Mesenchymal stem cell (in vitro differentiated cells and primary cell): Measurements from ENCODE around the gene BTBD6.

Experiments used
- DNase-seq: peaks from one replicate; pipeline ENCODE4 v3.0.0-alpha.2; 2013
- H2AFZ ChIP-seq: one replicate; pipeline ENCODE4 v1.6.1; 2013; ENCODE audit warnings: low read depth, mild to moderate bottlenecking, control low read depth, inconsistent platforms, low read length, moderate library complexity
- H2AK5ac ChIP-seq: 2 replicates; pipeline ENCODE4 v1.6.1; 2013; ENCODE audit warnings: low read length, moderate library complexity, mild to moderate bottlenecking, inconsistent platforms; ENCODE audit not compliant: severe bottlenecking
- H2BK120ac ChIP-seq: one replicate; pipeline ENCODE4 v1.6.1; 2013; ENCODE audit warnings: low read depth, mild to moderate bottlenecking, inconsistent platforms, low read length, moderate library complexity
- H2BK12ac ChIP-seq, 2 experiments: one replicate each; pipeline ENCODE4 v1.6.1; 2013; ENCODE audit warnings: inconsistent platforms in 2 of 2, low read length in 2 of 2, mild to moderate bottlenecking in 2 of 2, moderate library complexity in 2 of 2, control low read depth in 1 of 2
- H2BK15ac ChIP-seq: one replicate; pipeline ENCODE4 v1.6.1; 2013; ENCODE audit warnings: mild to moderate bottlenecking, low read depth, inconsistent platforms; ENCODE audit not compliant: poor library complexity, severe bottlenecking
- H2BK5ac ChIP-seq: 2 replicates; pipeline ENCODE4 v1.6.1; 2013; ENCODE audit warnings: low read depth, mild to moderate bottlenecking, low read length, control low read depth, inconsistent platforms; ENCODE audit not compliant: poor library complexity, severe bottlenecking
- H3K14ac ChIP-seq, 2 experiments: one replicate each; pipeline ENCODE4 v1.6.1; 2013; ENCODE audit warnings: inconsistent platforms in 2 of 2, low read length in 2 of 2, control low read depth in 1 of 2, mild to moderate bottlenecking in 1 of 2, moderate library complexity in 1 of 2
- H3K18ac ChIP-seq, 2 experiments: one replicate each; pipeline ENCODE4 v1.6.1; 2013; ENCODE audit warnings: inconsistent platforms in 2 of 2, low read length in 2 of 2, control low read depth in 1 of 2, low read depth in 1 of 2, mild to moderate bottlenecking in 1 of 2
- H3K23ac ChIP-seq, 2 experiments: one replicate each; pipeline ENCODE4 v1.6.1; 2013; ENCODE audit warnings: inconsistent platforms in 2 of 2, low read length in 2 of 2, mild to moderate bottlenecking in 2 of 2, moderate library complexity in 2 of 2, control low read depth in 1 of 2
- H3K27ac ChIP-seq: 2 replicates; pipeline ENCODE4 v1.5.1; 2013; ENCODE audit warnings: mild to moderate bottlenecking, moderate library complexity, low read length, control low read depth, inconsistent platforms; ENCODE audit not compliant: poor library complexity, severe bottlenecking
- H3K27me3 ChIP-seq, 2 experiments: 2 replicates each; pipeline versions ENCODE4 v1.6.1 to v1.7.0; 2013; ENCODE audit warnings: low read length in 2 of 2, mild to moderate bottlenecking in 2 of 2, moderate library complexity in 2 of 2, control low read depth in 1 of 2, inconsistent platforms in 1 of 2; ENCODE audit not compliant: control insufficient read depth in 1 of 2, insufficient read depth in 1 of 2
- H3K36me3 ChIP-seq, 2 experiments: 2 replicates each; pipeline versions ENCODE4 v1.6.1 to v1.7.0; 2013; ENCODE audit warnings: low read length in 2 of 2, control low read depth in 1 of 2, inconsistent platforms in 1 of 2, low read depth in 1 of 2, mild to moderate bottlenecking in 1 of 2; ENCODE audit not compliant: insufficient read depth in 2 of 2, control insufficient read depth in 1 of 2
- H3K4ac ChIP-seq, 2 experiments: one replicate each; pipeline ENCODE4 v1.6.1; 2013; ENCODE audit warnings: inconsistent platforms in 2 of 2, low read length in 2 of 2, mild to moderate bottlenecking in 2 of 2, moderate library complexity in 2 of 2, control low read depth in 1 of 2, low read depth in 1 of 2
- H3K4me1 ChIP-seq: 2 replicates; pipeline ENCODE4 v1.6.1; 2013; ENCODE audit warnings: low read depth, low read length, control low read depth; ENCODE audit not compliant: control insufficient read depth, insufficient read depth
- H3K4me2 ChIP-seq: 2 replicates; pipeline ENCODE4 v1.6.1; 2013; ENCODE audit warnings: low read length, mild to moderate bottlenecking, inconsistent platforms; ENCODE audit not compliant: poor library complexity, severe bottlenecking
- H3K4me3 ChIP-seq, 2 experiments: 2 replicates each; pipeline versions ENCODE4 v1.5.1 to v1.7.0; 2013; ENCODE audit warnings: low read length in 2 of 2, mild to moderate bottlenecking in 2 of 2, control low read depth in 1 of 2, low read depth in 1 of 2; ENCODE audit not compliant: insufficient read depth in 1 of 2
- H3K79me1 ChIP-seq: replicated peaks from 2 replicates; pipeline ENCODE4 v1.6.1; 2013; ENCODE audit warnings: mild to moderate bottlenecking, control low read depth, low read length, inconsistent platforms; ENCODE audit not compliant: poor library complexity, severe bottlenecking
- H3K9ac ChIP-seq: 2 replicates; pipeline ENCODE4 v1.7.0; 2013; ENCODE audit warnings: mild to moderate bottlenecking, low read length, moderate library complexity
- H3K9me3 ChIP-seq: 2 replicates; pipeline ENCODE4 v1.7.0; 2013; ENCODE audit warnings: mild to moderate bottlenecking, low read length; ENCODE audit not compliant: control insufficient read depth
- H4K8ac ChIP-seq: one replicate; pipeline ENCODE4 v1.6.1; 2013; ENCODE audit warnings: inconsistent platforms, mild to moderate bottlenecking, low read length, moderate library complexity
- H4K91ac ChIP-seq: one replicate; pipeline ENCODE4 v1.6.1; 2013; ENCODE audit warnings: mild to moderate bottlenecking, low read length, inconsistent platforms
- WGBS: methylation state at CpG from one replicate; pipeline ENCODE4 v1.1.7; 2013; ENCODE audit warnings: mixed read lengths; 5-methylcytosine and 5-hydroxymethylcytosine counted together

BTBD6 gene

GRCh38 chr14:105257464-105257863 is 9.1 kb downstream of the BTBD6 start:
- Histone ChIP-seq H2BK12ac (no peak overlapping the region), H2AK5ac (no peak overlapping the region), H3K27me3 (no peaks in the 10 kb centered on the region), H3K9ac (no peak overlapping the region), H3K79me1 (peaks cover 24% of the 10 kb centered on the region), H3K23ac (no peak overlapping the region), H3K4me3 (no peak overlapping the region), H4K8ac (no peak overlapping the region), H2AFZ (no peak overlapping the region), H3K4me2 (no peak overlapping the region), H3K18ac (no peak overlapping the region), H3K4me1 (peaks cover 12% of the 10 kb centered on the region), H3K4ac (no peak overlapping the region), H4K91ac (no peak overlapping the region), H3K9me3 (no peaks in the 10 kb centered on the region), H3K14ac (peak overlapping the region in 1 of 2 experiments; percentile 26), H2BK120ac (no peak overlapping the region), H2BK5ac (no peak overlapping the region), H2BK15ac (no peak overlapping the region), H3K27ac (no peak overlapping the region), H3K36me3 (peaks cover 19 to 56% of the 10 kb centered on the region in 2 experiments)
- WGBS, result 91% methylated on average over 15 of the region's 15 CpGs
- no peak for DNase-seq

- Histone ChIP-seq H3K36me3 (peaks cover 6 to 49% of the 10 kb centered on the region in 2 experiments), H2BK12ac (no peak overlapping the region), H3K27me3 (no peaks in the 10 kb centered on the region), H4K8ac (no peak overlapping the region), H3K14ac (no peak overlapping the region), H3K9ac (no peak overlapping the region), H3K4me1 (peaks cover 12% of the 10 kb centered on the region), H2BK5ac (no peak overlapping the region), H2BK120ac (no peak overlapping the region), H2AFZ (no peak overlapping the region), H2AK5ac (no peak overlapping the region), H3K18ac (no peak overlapping the region), H3K4me3 (no peak overlapping the region), H3K4me2 (no peak overlapping the region), H3K27ac (no peak overlapping the region), H4K91ac (no peak overlapping the region), H3K9me3 (no peaks in the 10 kb centered on the region), H3K79me1 (peaks cover 25% of the 10 kb centered on the region), H3K4ac (no peak overlapping the region), H3K23ac (no peak overlapping the region), H2BK15ac (no peak overlapping the region)
- WGBS, result 95% methylated on average over 7 of the region's 7 CpGs
- DNase-seq, result no peak
Measured at GRCh38 chr14:105258846-105259245, 10.5 kb downstream of the BTBD6 start.

GRCh38 chr14:105260959-105261358 is 12.6 kb downstream of the BTBD6 start:
- H3K4me3 ChIP-seq, result no peak overlapping the region

GRCh38 chr14:105261781-105262180 is 13.4 kb downstream of the BTBD6 start:
- no peak overlapping the region for H2BK120ac ChIP-seq

More at GRCh38 chr14:105260959-105261358, 12.6 kb downstream of the BTBD6 start:
- H2BK12ac ChIP-seq, result no peak overlapping the region
- H2BK5ac ChIP-seq, result no peak overlapping the region
- WGBS, result 96% methylated on average over 12 of the region's 12 CpGs
- no peak overlapping the region for H2BK120ac ChIP-seq
- no peak overlapping the region for H3K9ac ChIP-seq
- H3K79me1 ChIP-seq, result peaks cover 24% of the 10 kb centered on the region
- no peak overlapping the region for H2AK5ac ChIP-seq
- no peak for DNase-seq
- H3K36me3 ChIP-seq, result peaks cover 8 to 47% of the 10 kb centered on the region in 2 experiments
- H3K23ac ChIP-seq, result no peak overlapping the region
- H3K4me2 ChIP-seq, result no peak overlapping the region
- no peaks in the 10 kb centered on the region for H3K9me3 ChIP-seq
- H4K91ac ChIP-seq, result no peak overlapping the region
- H4K8ac ChIP-seq, result no peak overlapping the region
- no peak overlapping the region for H3K4ac ChIP-seq
- H3K18ac ChIP-seq, result no peak overlapping the region
- H3K27me3 ChIP-seq, result no peaks in the 10 kb centered on the region
- H2AFZ ChIP-seq, result no peak overlapping the region
- peaks cover 2% of the 10 kb centered on the region for H3K4me1 ChIP-seq
- no peak overlapping the region for H2BK15ac ChIP-seq
- H3K27ac ChIP-seq, result no peak overlapping the region
- H3K14ac ChIP-seq, result no peak overlapping the region

More at GRCh38 chr14:105261781-105262180, 13.4 kb downstream of the BTBD6 start:
- H3K23ac ChIP-seq, result no peak overlapping the region
- peaks cover 16 to 40% of the 10 kb centered on the region in 2 experiments for H3K36me3 ChIP-seq
- H2BK5ac ChIP-seq, result no peak overlapping the region
- DNase-seq, result no peak
- no peak overlapping the region for H4K8ac ChIP-seq
- no peak overlapping the region for H2BK15ac ChIP-seq
- H2AFZ ChIP-seq, result no peak overlapping the region
- peaks cover 20% of the 10 kb centered on the region for H3K79me1 ChIP-seq
- no peak overlapping the region for H3K4me3 ChIP-seq
- 96% methylated on average over 15 of the region's 20 CpGs for WGBS
- no peak overlapping the region for H3K27ac ChIP-seq
- no peak overlapping the region for H3K4me2 ChIP-seq
- no peaks in the 10 kb centered on the region for H3K9me3 ChIP-seq
- no peak overlapping the region for H2BK12ac ChIP-seq
- H3K4ac ChIP-seq, result no peak overlapping the region
- peaks cover 2% of the 10 kb centered on the region for H3K4me1 ChIP-seq
- H3K14ac ChIP-seq, result no peak overlapping the region
- H3K9ac ChIP-seq, result no peak overlapping the region
- no peak overlapping the region for H4K91ac ChIP-seq
- no peaks in the 10 kb centered on the region for H3K27me3 ChIP-seq
- no peak overlapping the region for H2AK5ac ChIP-seq
- H3K18ac ChIP-seq, result no peak overlapping the region
